Mucosa of gallbladder (tissue), 1 donor: ENCODE results near the gene SERPINA12. TPM values are rescaled to one million over a fixed set of nuclear protein-coding genes. Genes with fewer than 3 reads are reported as not detected.

Experiments used
- DNase-seq: peaks from one replicate; pipeline ENCODE4 v3.0.0-alpha.2; 2020; ENCODE audit warnings: low spot score
- total RNA-seq: library from RNA; stranded (reverse); gene quantifications from one replicate; pipeline ENCODE4 v1.2.1, GENCODE V29; 2021
- donor health status: DM: no; HTN: no; CAD: no.

SERPINA12 gene, protein sequence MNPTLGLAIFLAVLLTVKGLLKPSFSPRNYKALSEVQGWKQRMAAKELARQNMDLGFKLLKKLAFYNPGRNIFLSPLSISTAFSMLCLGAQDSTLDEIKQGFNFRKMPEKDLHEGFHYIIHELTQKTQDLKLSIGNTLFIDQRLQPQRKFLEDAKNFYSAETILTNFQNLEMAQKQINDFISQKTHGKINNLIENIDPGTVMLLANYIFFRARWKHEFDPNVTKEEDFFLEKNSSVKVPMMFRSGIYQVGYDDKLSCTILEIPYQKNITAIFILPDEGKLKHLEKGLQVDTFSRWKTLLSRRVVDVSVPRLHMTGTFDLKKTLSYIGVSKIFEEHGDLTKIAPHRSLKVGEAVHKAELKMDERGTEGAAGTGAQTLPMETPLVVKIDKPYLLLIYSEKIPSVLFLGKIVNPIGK
- total RNA-seq: not detected

DNA sequence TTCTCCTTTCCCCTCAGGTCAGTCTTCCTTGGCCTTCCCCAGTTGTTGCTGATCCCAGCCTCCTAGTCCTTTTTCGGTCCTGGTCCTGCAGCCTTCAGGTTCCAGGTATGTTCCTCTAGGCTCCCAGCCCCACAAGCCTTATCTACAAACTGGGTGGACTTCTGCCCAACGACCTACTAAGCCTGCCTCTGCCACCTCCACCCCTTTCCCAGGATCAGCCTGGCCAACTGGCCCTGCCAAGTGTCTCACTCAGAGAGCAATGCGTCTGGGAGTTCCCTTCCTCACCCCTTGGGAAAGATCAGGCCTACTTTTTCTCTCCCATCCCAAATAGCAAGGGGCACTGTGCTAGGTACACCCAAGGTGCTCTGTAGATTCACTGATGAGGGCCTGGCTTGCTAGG lies at the start of gene SERPINA12:
Gene SERPINA12 (minus strand): TSS at position 114 of the 400 bp plus-strand sequence. CDS start 11,072 bp downstream, outside the sequence.
- DNase-seq: no peak

DNA sequence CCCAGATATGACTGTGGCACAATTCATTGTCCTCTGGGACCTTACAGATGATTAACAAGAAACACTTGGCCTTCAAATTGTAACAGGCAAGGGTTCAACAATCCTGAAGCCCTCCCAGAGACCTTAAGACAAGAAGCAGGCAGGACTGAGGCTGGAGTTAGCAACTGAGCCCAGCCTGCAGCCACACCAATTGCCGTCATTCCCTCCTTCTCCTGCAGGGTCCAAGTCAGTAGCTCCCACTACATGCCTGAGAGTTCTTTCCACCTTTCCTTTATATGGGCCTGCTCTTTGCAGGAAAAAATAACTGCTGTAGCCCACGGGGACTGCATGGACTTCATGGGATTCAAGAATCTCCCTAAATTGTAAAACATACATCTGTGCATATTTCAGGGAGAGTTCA lies 49.6 kb upstream of the SERPINA12 start:
- DNase-seq: no peak

DNA sequence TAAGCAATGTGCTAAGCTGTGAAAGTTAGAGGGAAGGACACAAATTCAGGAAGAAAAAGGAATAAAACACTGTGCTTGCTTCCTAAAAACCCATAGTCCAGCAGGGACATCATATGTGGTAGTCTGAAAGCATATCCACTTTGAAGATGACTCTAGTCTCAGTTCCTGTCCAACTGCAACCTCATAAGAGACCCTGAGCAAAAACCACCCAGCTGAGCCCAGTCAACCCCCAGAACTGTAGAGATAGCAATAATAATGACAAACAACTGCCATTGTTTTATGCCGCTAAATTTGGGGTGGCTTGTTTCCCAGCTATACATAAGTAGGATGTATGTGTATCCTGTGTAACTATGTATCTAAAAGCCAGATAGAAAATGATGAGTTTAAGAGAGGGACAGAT lies 48.1 kb upstream of the SERPINA12 start:
- DNase-seq: no peak

DNA sequence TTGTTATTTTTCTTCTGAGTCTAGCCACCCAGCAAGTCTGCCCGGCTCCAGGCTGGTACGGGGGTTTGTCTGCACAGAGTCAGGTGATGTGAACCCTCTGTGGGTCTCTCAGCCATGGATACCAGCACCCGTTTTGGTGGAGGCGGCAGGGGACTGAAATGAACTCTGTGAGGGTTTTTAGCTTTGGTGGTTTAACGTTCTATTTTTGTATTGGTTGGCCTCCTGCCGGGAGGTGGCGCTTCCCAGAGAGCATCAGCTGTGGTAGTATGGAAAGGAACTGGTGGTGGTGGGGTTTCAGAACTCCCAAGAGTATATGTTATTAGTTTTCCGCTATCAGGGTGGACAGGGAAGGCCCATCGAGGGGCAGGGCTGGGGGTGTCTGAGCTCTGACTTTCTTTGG lies 46.7 kb upstream of the SERPINA12 start:
- no peak for DNase-seq

DNA sequence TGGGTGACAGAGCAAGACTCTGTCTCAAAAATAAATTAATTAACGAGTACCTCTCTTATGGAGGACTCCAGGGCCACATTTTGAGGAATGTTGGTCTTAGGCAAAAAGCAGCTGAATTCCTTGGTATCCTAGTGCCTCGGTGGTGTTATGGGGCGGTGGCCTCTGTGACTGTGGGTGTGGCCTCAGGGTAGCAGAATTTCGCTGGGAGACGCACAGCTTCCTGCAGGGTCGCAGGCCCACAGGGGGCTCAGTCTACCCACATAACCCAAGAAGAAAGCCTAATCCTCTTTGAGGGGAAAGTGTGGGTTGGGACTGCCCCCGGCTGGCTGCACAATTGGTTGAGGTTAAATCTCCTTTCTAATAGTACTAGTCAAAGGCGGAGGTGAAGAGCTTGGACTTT lies 40.8 kb upstream of the SERPINA12 start:
- no peak for DNase-seq

DNA sequence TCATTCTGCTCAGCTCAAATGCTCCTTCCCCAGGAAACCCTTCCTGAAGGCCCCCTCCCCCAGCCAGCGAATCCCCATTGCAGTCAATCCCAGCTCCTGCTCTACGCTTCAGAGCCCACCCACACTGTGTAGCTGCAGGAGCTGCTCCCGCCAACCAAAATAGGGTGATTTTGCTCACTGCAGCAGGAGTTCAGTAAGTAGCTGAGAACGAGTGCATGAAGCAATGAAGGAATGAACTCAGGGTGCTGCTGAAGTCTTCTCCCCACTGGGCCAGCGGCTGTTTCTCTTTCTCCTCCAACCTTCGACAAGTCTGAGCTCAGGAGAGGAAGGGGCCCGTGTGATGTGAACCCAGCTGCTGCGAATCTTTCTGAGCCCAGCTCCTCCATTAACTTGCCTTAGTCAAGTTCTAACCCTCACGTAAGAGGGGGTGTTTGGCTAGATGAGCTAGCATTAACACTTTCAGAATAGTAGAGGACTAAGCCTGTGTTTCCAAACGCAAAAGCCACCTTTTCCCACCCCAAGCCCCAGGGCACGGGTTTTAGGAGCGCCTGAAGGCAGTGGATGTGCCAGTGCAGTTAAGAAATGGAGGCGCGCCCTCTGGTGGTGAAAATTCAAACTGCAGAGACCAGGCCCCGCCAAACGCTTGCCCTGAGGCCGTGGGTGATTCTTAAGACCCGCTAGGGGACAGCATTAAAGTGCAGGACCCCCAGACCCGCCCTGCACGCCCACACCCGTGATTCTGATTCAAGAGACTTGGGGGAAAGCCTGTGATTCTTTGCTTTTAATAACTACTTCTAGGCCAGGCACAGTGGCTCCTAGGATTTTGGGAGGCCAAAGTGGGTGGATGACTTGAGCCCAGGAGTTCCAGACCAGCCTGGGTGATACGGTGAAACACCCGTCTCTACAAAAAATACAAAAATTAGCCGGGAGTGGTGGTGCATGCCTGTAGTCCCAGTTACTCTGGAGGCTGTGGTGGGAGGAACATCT lies 40.0 kb upstream of the SERPINA12 start:
- DNase-seq: peak; percentile 47

DNA sequence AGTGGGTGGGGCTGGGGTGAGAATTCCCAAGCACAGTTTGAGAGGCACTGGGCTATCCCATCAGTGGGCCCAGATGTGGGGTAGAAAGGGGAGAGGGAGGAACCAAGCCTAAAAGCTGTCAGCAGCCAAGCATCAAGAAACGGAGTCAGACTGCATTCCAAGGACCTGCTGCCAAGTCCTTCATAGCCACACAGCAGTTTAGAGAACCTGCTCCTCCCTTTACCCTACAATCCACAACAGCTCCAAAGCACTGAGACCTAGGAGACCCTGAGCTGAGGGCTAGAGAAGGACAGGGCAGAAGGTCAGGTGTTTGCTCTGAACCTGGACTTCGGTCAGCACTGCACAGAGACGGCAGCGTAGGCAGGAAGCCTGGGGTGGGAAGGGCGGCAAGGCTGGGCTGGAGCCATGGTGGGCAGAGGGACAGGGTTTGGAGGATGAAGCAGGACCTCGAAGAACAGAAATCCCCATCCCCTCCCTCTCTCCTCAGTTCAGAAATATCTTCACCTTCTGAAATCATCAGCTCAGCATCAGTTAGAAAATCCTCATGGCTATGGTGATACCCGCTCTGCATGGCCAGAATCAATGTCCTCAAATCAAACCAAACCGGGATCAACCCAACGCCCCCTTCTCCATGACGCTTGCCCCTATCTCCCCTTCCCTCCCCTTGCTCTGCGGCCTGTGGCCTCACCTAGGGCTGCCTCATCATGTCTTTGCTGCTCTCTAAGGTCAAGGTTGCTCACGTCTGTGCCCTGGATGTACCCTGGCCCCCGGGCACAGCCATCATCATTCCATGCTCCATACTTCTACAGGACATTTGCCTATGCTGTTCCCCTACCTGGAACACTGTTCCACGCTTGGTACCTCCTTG lies 39.1 kb upstream of the SERPINA12 start:
- DNase-seq: no peak

DNA sequence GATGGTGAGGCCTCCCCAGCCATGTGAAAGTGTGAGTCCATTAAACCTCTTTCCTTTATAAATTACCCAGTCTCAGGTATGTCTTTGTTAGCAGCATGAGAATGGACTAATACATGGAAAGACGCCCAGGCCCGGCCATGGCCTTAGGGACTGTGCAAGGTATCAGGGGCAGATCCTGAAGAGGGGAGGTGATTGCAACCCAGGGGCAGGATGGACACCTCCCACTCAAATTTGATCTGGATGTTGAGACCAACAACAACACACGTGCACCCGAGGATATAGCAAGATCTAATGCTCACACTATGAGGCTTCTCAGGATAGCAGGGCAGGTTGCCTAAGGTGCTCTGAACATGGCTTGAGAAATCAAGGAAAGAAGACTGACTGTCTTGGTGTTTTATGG lies 38.5 kb upstream of the SERPINA12 start:
- no peak for DNase-seq

DNA sequence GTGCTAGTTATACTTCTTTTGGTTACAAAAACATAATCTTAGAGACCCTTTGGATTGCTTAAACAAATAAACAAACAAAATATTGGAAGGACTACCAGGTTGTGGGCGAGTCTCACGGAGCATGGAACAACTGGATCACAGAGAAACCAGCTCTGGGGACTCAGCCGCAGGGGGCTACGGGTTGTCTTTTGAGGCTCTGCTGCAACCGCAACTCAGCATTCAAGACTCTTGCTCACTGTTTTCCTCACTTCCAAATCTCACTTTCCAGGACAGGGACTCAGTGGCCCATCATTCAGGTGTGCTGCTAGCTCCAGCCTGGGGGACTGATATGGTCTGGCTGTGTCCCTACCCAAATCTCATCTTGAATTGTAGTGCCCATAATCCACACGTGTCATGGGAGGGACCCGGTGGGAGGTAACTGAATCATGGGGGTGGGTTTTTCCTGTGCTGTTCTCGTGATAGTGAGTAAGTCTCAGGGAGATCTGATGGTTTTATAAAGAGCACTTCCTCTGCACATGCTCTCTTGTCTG lies 37.9 kb upstream of the SERPINA12 start:
- DNase-seq: no peak

DNA sequence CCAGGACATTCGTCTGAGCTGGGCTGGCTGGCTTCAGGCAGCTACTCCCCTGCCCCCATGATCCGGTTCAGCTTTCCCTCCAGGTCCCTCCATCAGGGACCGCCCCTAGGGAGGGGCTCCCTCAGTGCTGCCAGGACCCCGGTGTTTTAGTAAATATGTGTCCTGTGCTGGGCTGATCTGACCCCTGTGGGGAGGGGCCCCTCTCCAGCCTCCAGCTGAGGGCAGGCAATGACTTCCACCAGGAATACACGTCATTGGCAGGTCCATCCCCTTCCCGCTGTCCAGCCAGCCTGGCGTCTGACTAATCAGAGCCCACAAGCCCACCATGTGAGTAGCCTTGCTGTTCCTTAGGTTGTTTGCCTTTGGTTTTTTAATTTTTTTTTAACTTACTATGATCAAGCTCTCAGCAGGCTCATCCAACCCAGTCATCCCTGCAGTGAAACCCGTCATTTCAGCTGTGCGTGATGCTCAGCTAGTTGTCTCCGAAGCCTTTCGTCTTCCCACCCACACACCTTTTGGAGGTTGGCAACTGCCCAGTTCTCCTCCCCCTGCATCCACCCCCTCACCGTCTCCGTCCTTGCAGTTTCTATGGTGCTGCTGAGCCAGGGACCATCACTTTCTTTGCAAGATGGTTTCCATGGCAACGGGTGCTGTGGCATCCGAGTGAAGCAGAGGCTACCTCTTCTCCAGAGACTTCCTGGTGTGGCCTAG lies 36.0 kb upstream of the SERPINA12 start:
- DNase-seq: no peak

DNA sequence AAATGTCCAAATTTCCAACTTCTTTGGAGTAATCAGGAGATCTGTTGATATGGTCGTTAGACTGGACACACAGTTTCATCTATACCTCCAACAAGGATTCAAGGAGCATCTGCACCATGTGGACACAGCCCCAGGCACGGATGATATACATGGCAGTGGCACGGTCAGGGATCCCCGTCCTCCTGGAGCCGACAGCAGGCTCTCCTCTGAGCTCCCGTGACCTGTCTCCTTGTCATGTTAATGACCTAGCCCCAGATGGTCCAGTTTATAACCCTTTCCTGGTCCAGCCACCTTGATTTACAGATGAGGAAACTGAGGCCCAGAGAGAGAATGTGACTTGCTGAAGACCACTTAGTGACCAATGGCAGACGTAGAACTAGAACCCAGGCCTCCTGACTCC lies 35.5 kb upstream of the SERPINA12 start:
- DNase-seq: no peak

DNA sequence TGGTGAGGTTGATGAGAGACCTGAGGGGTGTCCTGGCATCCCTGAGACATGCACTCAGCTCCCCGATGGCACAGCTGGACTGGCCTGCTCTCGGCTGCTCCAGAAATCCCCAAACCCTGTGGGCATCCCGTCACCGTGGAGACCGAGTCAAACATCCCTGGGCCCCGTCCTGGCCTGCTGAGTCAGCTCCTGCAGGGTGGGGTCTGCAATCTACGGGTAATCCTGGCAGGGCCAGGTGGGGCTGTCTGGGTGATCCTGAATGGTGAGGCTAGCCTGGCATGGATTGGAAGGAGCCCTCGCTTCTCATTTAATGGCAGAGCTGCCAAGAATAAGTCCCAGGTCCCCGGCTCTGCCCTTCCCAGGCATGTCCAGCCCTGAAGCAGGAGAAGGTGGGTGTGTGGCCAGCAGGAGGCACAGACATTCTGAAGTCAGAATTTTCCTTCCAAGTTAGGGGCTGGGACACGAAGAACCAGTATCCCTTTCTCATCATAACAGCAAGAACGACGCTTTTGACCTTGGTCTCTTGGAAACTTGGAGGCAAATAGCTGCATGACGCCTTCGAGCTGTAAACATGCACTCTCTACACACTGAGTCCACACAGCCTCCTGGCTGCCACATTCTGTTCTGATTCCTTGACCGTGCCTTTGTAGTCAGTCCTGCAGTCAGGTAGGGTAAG lies 34.3 kb upstream of the SERPINA12 start:
- DNase-seq: no peak

DNA sequence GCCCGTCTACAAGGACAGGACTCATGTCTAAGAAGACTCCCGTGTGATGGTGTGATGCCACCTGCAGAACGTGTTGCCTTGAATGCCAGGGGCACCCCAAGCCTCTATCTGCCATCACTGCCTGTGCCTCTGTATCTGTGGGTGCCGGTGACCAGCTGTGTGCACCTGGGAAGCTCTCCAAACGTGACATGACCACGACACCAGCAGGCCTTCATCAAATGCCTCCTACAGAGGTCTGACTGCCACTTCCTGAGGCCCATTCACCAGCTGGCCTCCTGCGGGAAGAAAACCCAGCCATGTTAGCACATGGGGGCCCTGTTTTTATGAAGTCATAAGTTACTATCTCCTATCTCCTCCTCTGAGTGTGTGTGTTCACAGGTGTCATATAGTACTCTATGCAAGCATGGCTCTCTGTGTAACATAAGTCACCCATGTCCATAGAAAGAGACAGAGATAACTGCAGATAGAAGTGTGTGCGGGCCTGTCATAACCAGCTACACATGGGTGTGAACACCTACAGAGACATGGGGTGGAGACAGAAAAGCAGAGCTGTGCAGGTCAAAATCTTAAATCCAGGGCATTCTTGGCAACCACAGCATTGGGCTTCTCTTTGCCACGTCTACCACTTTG lies 33.7 kb upstream of the SERPINA12 start:
- no peak for DNase-seq

DNA sequence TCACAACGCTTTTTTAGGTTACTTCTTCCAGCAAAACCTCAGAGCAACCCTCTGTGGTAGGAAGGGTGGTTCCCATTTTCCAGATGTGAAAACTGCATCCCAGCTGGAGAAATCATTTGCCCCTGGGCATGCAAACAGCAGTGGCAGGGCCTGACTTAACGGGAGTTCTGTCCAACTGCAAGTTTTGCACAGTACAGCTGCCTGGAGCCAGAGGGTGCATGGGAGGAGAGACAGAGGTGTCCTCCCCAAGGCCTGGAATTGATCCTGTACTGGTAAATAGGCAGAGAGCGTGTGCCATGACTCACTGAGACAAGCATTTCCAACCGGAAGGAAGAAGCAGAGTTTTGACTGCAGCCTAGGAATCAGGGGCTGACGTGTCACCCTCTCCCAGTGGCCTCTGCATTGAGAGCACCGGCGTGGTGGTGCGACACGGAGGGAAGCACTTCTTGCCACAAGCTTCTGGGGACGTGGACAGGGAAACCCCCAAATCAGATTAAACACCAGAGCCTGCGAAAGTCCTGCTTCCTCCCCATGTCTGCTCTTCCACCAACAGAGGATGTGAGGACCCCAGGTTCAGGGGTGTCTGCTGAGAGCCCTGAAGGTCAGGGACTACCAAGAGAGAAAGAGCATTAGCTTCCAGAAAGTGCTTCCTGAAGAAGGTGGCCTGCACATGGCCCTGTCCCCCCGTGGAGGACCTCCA lies 33.0 kb upstream of the SERPINA12 start:
- DNase-seq: no peak

DNA sequence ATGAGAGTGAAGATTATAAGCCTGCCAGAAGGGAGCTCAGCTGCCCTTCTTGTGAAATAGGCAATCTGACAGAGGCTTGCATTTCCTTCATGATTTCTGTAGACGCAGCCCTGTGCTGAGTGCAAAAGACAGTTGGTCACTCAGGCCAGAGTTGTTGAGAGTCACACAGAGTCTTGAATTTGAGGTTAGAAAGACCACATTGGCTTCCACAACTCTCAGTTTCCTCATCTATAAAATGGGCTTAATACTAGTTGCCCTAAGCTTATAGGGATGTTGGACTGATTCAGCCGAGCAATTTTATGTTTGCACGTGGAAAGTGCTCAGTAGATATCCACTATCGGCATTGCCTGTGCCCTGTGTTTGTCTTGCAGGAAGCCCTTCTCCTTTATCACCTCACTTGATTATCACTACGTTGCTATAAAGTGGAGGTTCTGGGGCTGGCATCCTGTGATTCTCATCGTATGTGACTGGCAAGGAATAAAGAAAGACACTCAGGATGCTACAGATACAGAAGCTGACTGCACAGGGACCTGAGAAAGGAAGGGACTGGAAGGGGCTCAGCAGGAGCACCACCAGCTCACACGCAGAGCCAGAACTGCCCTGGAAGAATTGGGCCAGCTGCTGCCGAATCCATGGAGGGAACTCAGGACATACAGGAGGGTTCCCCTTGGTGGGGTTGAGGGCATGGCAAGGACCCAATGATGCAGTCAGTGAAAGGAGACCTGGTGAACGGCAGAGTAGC lies 32.1 kb upstream of the SERPINA12 start:
- DNase-seq: no peak

DNA sequence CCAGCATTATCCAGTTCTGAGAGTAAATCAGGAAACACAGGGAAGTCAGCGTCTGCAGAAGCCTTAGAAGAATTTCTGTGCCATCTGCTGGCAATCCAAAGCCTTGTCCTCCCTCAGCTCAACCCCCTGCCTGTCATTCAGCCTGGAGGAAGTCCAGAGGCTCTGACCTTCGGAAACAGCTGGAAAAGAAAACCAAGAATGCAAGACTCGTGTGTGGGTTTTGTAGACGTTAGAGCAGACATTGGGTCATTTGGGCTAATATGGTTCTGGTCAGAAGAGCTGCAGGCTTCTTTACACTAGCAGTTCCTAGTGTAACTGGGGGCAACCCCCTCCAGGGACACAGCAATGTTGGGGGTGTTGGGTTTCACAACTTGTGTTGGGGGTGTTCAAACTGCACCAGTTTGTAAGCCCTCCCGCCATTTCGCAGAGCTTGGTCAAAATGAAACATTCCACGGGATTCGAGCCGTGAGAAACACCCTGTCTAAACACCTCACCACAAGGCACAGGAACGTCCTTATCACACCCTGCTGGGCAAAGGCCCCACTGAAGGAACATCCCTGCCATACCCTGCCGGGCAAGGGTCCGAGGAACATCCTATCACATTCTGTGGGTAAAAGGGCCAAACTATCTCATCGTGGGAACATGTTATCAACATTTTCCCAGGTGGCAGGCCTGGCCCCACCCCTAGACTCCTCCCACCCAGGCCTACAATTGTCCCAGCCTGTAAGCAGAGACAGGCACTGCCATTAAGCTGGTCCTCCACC lies 30.9 kb upstream of the SERPINA12 start:
- no peak for DNase-seq

DNA sequence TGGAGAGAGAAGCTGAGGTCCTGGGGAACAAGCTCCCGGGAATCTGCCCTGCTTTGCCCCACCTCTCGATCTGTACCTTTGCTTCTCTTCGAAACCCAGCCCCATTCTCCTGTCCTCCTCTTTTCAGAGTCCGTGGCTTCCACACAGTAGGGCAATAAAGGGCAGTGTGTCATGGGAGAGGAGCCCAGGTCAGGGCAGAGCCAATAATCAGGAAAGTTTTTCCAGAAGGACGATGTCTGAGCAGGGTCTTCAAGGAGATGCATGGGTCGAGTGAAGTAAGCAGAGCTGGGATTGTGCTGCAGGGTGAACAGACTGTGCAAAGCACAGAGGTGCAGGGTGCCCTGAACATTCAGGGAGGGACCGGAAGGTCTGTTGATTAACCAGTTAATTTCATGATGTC lies 29.9 kb upstream of the SERPINA12 start:
- no peak for DNase-seq
